Stimulated activated CD8-positive, alpha-beta memory T cell treated with anti-CD3 and anti-CD28 coated beads, Interleukin-15, amount 100 ng/mL, for 1 hour (primary cell): Measurements from ENCODE around the gene SNAI1.
A peak's percentile ranks its signal among the peaks of the same experiment; 100 is the strongest.
"Not testable (repeated sequence)": the region's sequence is repeated elsewhere in the genome, so short reads cannot be mapped to it uniquely, and the experiment has no call there.

Source experiments
- DNase-seq: peaks from one replicate; pipeline ENCODE4 v3.0.0-alpha.2; 2020; ENCODE audit warnings: low read depth

SNAI1 gene

GRCh38 chr20:49982346-49983122 lies at the start of gene SNAI1:
Gene SNAI1, plus strand, starts transcription at chr20:49982980. Its CDS starts 80 bp downstream, at chr20:49983060.
- DNase-seq = peak; percentile 52

- no peak for DNase-seq
Observed at GRCh38 chr20:49935746-49936152, 47.0 kb upstream of the SNAI1 start.

- peak; percentile 79 for DNase-seq
Observed at GRCh38 chr20:49936153-49937026, 46.4 kb upstream of the SNAI1 start, which contains the start of gene RNF114. Gene RNF114, plus strand, starts transcription at chr20:49936397. Its CDS starts 16 bp downstream, at chr20:49936413.

- DNase-seq = no peak
Observed at GRCh38 chr20:49937027-49937929, 45.5 kb upstream of the SNAI1 start.

- DNase-seq = no peak
Observed at GRCh38 chr20:49938173-49939163, 44.3 kb upstream of the SNAI1 start.

- DNase-seq = no peak
Observed at GRCh38 chr20:49941456-49941855, 41.3 kb upstream of the SNAI1 start.

- no peak for DNase-seq
Observed at GRCh38 chr20:49942303-49942702, 40.5 kb upstream of the SNAI1 start.

- no peak for DNase-seq
Observed at GRCh38 chr20:49942942-49943341, 39.8 kb upstream of the SNAI1 start.

- no peak for DNase-seq
Observed at GRCh38 chr20:49945306-49945700, 37.5 kb upstream of the SNAI1 start.

GRCh38 chr20:49945701-49946477 lies 36.9 kb upstream of the SNAI1 start:
- no peak for DNase-seq

- DNase-seq = no peak
Observed at GRCh38 chr20:49948178-49948577, 34.6 kb upstream of the SNAI1 start.

GRCh38 chr20:49948809-49949507 lies 33.8 kb upstream of the SNAI1 start:
- DNase-seq = no peak

- no peak for DNase-seq
Observed at GRCh38 chr20:49951151-49951550, 31.6 kb upstream of the SNAI1 start.

- DNase-seq = no peak
Observed at GRCh38 chr20:49955167-49955566, 27.6 kb upstream of the SNAI1 start.

GRCh38 chr20:49955830-49956396 lies 26.9 kb upstream of the SNAI1 start:
- DNase-seq = not testable (repeated sequence)

- DNase-seq = no peak
Observed at GRCh38 chr20:49956689-49957088, 26.1 kb upstream of the SNAI1 start.

- DNase-seq = not testable (repeated sequence)
Observed at GRCh38 chr20:49957089-49957938, 25.5 kb upstream of the SNAI1 start.

- no peak for DNase-seq
Observed at GRCh38 chr20:49961413-49961812, 21.4 kb upstream of the SNAI1 start.
